H1 (cell line): ENCODE measurements around the gene ARHGAP15. TPM values are rescaled to one million over a fixed set of nuclear protein-coding genes. Genes with fewer than 3 reads are reported as not detected.

Experiments
- CTCF ChIA-PET: fragments of 300-600 bp; sonication (Branson Sonifier 250); formaldehyde crosslinking; loops from one replicate; lab custom pipeline; 2021; ENCODE audit not compliant: partially characterized antibody; lab: Charles Lee
- POLR2A ChIA-PET: fragments of 300-600 bp; sonication (Branson Sonifier 250); formaldehyde crosslinking; loops from one replicate; lab custom pipeline; 2021; ENCODE audit warnings: inconsistent platforms; ENCODE audit not compliant: partially characterized antibody; lab: Charles Lee
- DNase-seq, 2 experiments: peaks; one replicate each; pipeline versions ENCODE4 v3.0.0 to v3.0.0-alpha.2; 2010 to 2022; ENCODE audit warnings: low spot score in 2 of 2, low read depth in 1 of 2, mixed read lengths in 1 of 2
- FAIRE-seq: peaks from 2 replicates; lab custom pipeline; 2011; peaks lifted over from hg19 to GRCh38; lab: Jason Lieb, UNC
- H2AFZ ChIP-seq: 2 replicates; pipeline ENCODE4 v1.8.1; 2012; ENCODE audit warnings: low read length, inconsistent platforms
- H2AK5ac ChIP-seq: 2 replicates; pipeline ENCODE4 v1.6.1; 2013; ENCODE audit warnings: low read depth, low read length
- H2BK120ac ChIP-seq: replicated peaks from 2 replicates; pipeline ENCODE3; 2013; ENCODE audit warnings: low read depth, low read length, inconsistent platforms
- H2BK12ac ChIP-seq: 2 replicates; pipeline ENCODE4 v1.6.1; 2013; ENCODE audit warnings: low read depth, low read length
- H2BK15ac ChIP-seq: 2 replicates; pipeline ENCODE4 v1.6.1; 2013; ENCODE audit warnings: low read length
- H2BK20ac ChIP-seq: 2 replicates; pipeline ENCODE4 v1.6.1; 2013; ENCODE audit warnings: low read length
- H2BK5ac ChIP-seq: 2 replicates; pipeline ENCODE4 v1.6.1; 2013; ENCODE audit warnings: low read depth, low read length
- H3K14ac ChIP-seq: 2 replicates; pipeline ENCODE4 v1.6.1; 2013; ENCODE audit warnings: inconsistent platforms; ENCODE audit not compliant: insufficient read length
- H3K18ac ChIP-seq: 2 replicates; pipeline ENCODE4 v1.6.1; 2013; ENCODE audit warnings: low read length; ENCODE audit errors: extremely low read depth
- H3K23ac ChIP-seq: 2 replicates; pipeline ENCODE4 v1.6.1; 2013; ENCODE audit warnings: inconsistent platforms; ENCODE audit not compliant: insufficient read length
- H3K23me2 ChIP-seq: 2 replicates; pipeline ENCODE4 v1.6.1; 2013; ENCODE audit warnings: low read depth, low read length
- H3K27ac ChIP-seq: 2 replicates; pipeline ENCODE4 v1.6.1; 2011; ENCODE audit warnings: low read depth, low read length, inconsistent platforms
- H3K27me3 ChIP-seq, 4 experiments: replicated peaks in 1 of 4; 1 replicate in 1 of 4; 2 replicates in 3 of 4; pipeline versions ENCODE4 v1.6.1 to v1.8.1; 2011 to 2013; ENCODE audit warnings: low read length in 3 of 4, mild to moderate bottlenecking in 3 of 4, inconsistent platforms in 2 of 4, mixed read lengths in 2 of 4, moderate library complexity in 1 of 4; ENCODE audit not compliant: control insufficient read depth in 3 of 4, insufficient read depth in 3 of 4; ENCODE audit errors: extremely low read depth in 1 of 4
- H3K36me3 ChIP-seq, 4 experiments: 2 replicates each; pipeline versions ENCODE4 v1.6.1 to v1.8.1; 2011 to 2013; ENCODE audit warnings: mild to moderate bottlenecking in 4 of 4, low read length in 3 of 4, moderate library complexity in 2 of 4, control low read depth in 1 of 4, inconsistent platforms in 1 of 4; ENCODE audit not compliant: insufficient read depth in 4 of 4, control insufficient read depth in 2 of 4
- H3K4ac ChIP-seq: replicated peaks from 2 replicates; pipeline ENCODE3; 2013; ENCODE audit warnings: low read length, low read depth, mixed read lengths, inconsistent platforms; ENCODE audit not compliant: insufficient read length
- H3K4me1 ChIP-seq, 4 experiments: replicated peaks in 1 of 4; 1 replicate in 1 of 4; 2 replicates in 3 of 4; pipeline versions ENCODE4 v1.6.1 to v1.8.1; 2011 to 2013; ENCODE audit warnings: low read length in 3 of 4, inconsistent platforms in 2 of 4, mixed read lengths in 1 of 4; ENCODE audit not compliant: insufficient read depth in 4 of 4, control insufficient read depth in 3 of 4
- H3K4me2 ChIP-seq, 2 experiments: 2 replicates each; pipeline versions ENCODE4 v1.6.1 to v1.8.1; 2011 to 2013; ENCODE audit warnings: low read depth in 2 of 2, low read length in 2 of 2, control low read depth in 1 of 2, inconsistent platforms in 1 of 2, mild to moderate bottlenecking in 1 of 2; ENCODE audit not compliant: insufficient read depth in 1 of 2
- H3K4me3 ChIP-seq, 4 experiments: fragments of 200-600, 300-600 bp in 1 of 4; sonication (generic), shearing (Covaris generic), sonication (Bioruptor Twin) in 1 of 4; 2 replicates each; pipeline versions ENCODE4 v1.5.1 to v1.8.1; 2011 to 2016; ENCODE audit warnings: low read length in 4 of 4, low read depth in 3 of 4, control low read depth in 2 of 4, inconsistent platforms in 2 of 4, mild to moderate bottlenecking in 2 of 4, mixed read lengths in 1 of 4, moderate library complexity in 1 of 4; ENCODE audit not compliant: insufficient read depth in 2 of 4; ENCODE audit errors: extremely low read depth in 1 of 4
- H3K56ac ChIP-seq: replicated peaks from 2 replicates; pipeline ENCODE3; 2013; ENCODE audit warnings: low read depth, mild to moderate bottlenecking, mixed read lengths, low read length, inconsistent platforms; ENCODE audit not compliant: insufficient read length
- H3K79me1 ChIP-seq: 2 replicates; pipeline ENCODE4 v1.6.1; 2013; ENCODE audit warnings: low read depth, low read length, control low read depth
- H3K79me2 ChIP-seq, 2 experiments: 2 replicates each; pipeline versions ENCODE4 v1.6.1 to v1.8.1; 2012 to 2013; ENCODE audit warnings: low read length in 2 of 2, mild to moderate bottlenecking in 2 of 2, inconsistent platforms in 1 of 2; ENCODE audit not compliant: insufficient read depth in 2 of 2, control insufficient read depth in 1 of 2
- H3K9ac ChIP-seq, 4 experiments: replicated peaks in 1 of 4; 1 replicate in 1 of 4; 2 replicates in 3 of 4; pipeline versions ENCODE4 v1.6.1 to v1.8.1; 2011 to 2013; ENCODE audit warnings: low read depth in 3 of 4, low read length in 3 of 4, control low read depth in 2 of 4, mild to moderate bottlenecking in 2 of 4, moderate library complexity in 2 of 4, inconsistent platforms in 1 of 4; ENCODE audit errors: extremely low read depth in 1 of 4
- H3K9me3 ChIP-seq, 2 experiments: 2 replicates each; pipeline versions ENCODE4 v1.6.1 to v1.8.1; 2012 to 2013; ENCODE audit warnings: mild to moderate bottlenecking in 2 of 2, moderate library complexity in 2 of 2, control low read depth in 1 of 2, inconsistent platforms in 1 of 2, low read depth in 1 of 2, low read length in 1 of 2, mixed read lengths in 1 of 2; ENCODE audit not compliant: insufficient read depth in 2 of 2
- H4K20me1 ChIP-seq, 2 experiments: replicated peaks in 1 of 2; 2 replicates each; pipeline versions ENCODE3 to v1.8.1; 2011 to 2013; ENCODE audit warnings: inconsistent platforms in 2 of 2, low read length in 2 of 2, mild to moderate bottlenecking in 1 of 2; ENCODE audit not compliant: insufficient read depth in 2 of 2, control insufficient read depth in 1 of 2
- H4K5ac ChIP-seq: 2 replicates; pipeline ENCODE4 v1.6.1; 2013; ENCODE audit warnings: low read length, low read depth, mixed read lengths, inconsistent platforms; ENCODE audit not compliant: insufficient read length
- H4K8ac ChIP-seq: 2 replicates; pipeline ENCODE4 v1.8.0; 2013; ENCODE audit warnings: mild to moderate bottlenecking, moderate library complexity, low read length, inconsistent platforms; ENCODE audit not compliant: insufficient read depth; ENCODE audit errors: extremely low read depth
- H4K91ac ChIP-seq: replicated peaks from 2 replicates; pipeline ENCODE3; 2013; ENCODE audit warnings: low read length, mixed read lengths, inconsistent platforms; ENCODE audit not compliant: insufficient read length
- CHD1 ChIP-seq: IDR thresholded peaks from 2 replicates; pipeline ENCODE4 v1.6.1; 2012; ENCODE audit warnings: low read depth, low read length, improper control_type of control experiment
- KDM5A ChIP-seq: fragments of 200-600 bp; IDR thresholded peaks from 2 replicates; pipeline ENCODE4 v1.7.1; 2012; ENCODE audit warnings: mild to moderate bottlenecking, low read length, inconsistent platforms, mixed read lengths
- TBP ChIP-seq: IDR thresholded peaks from 2 replicates; pipeline ENCODE4 v1.6.1; 2011; ENCODE audit warnings: low read depth, low read length, improper control_type of control experiment
- WGBS, 2 experiments: shearing (Covaris generic) in 1 of 2; methylation state at CpG; one replicate each; pipeline versions ENCODE4 v1.1.6 to v1.1.7; 2013 to 2015; ENCODE audit warnings: low lambda C conversion rate in 2 of 2, mixed read lengths in 2 of 2, inconsistent platforms in 1 of 2, low coverage in 1 of 2, missing lambda C conversion rate in 1 of 2; ENCODE audit not compliant: insufficient replicate concordance in 2 of 2, insufficient coverage in 1 of 2, insufficient read length in 1 of 2; ENCODE audit errors: extremely low coverage in 1 of 2, missing lambda C conversion rate in 1 of 2; 5-methylcytosine and 5-hydroxymethylcytosine counted together
- polyA plus RNA-seq, 7 experiments: library from polyadenylated mRNA; depleted of rRNA in 3 of 7; stranded (reverse) in 5 of 7; unstranded in 2 of 7; fragments of >200 nt in 5 of 7; fragments of 200-250 nt in 2 of 7; gene quantifications; 1 replicate in 5 of 7; 2 replicates in 1 of 7; 4 replicates in 1 of 7; pipeline versions ENCODE4 v1.2.1 to v1.2.3, GENCODE V29; 2011 to 2013; ENCODE audit warnings: missing spikeins in 2 of 7, mixed read lengths in 2 of 7
- total RNA-seq: library from RNA; stranded (reverse); fragmentation: NEBNext Ultra II Directional; extraction: Animal tissue kit (Norgen Biotek cat#: 25700); gene quantifications from 2 replicates; pipeline ENCODE4 v1.2.1, GENCODE V29; 2021

The ARHGAP15 gene
- total and polyA plus RNA-seq, 2 of the 8 experiments (the other 6 are each of a cell fraction or from before 2014, with no cell fraction given) = not detected

GRCh38 chr2:143645921-143646645 lies 516.9 kb downstream of the ARHGAP15 start:
- 89% methylated on average over 5 of the region's 5 CpGs; no CpG with 5 or more reads in 1 of the 2 experiments for WGBS, 2 experiments
- Histone ChIP-seq H3K4me2 (no peak overlapping the region), H3K4me3 (no peak overlapping the region), H3K27ac (no peak overlapping the region), H4K8ac (no peak overlapping the region), H2BK12ac (no peak overlapping the region), H3K4me1 (no peaks in the 10 kb centered on the region), H3K79me1 (no peaks in the 10 kb centered on the region), H3K36me3 (no peaks in the 10 kb centered on the region), H3K4ac (no peak overlapping the region), H3K9ac (no peak overlapping the region), H3K18ac (no peak overlapping the region), H3K56ac (no peak overlapping the region), H3K14ac (no peak overlapping the region), H4K5ac (no peak overlapping the region), H2BK5ac (no peak overlapping the region), H2AK5ac (no peak overlapping the region), H3K27me3 (0 out of 7 replicates have a peak, but pooled peaks cover 0 to 4% (median 0%) of the 10 kb centered on the region in 4 experiments), H4K91ac (no peak overlapping the region), H4K20me1 (no peaks in the 10 kb centered on the region), H2BK15ac (no peak overlapping the region), H3K23ac (no peak overlapping the region), H2BK20ac (no peak overlapping the region), H2AFZ (no peak overlapping the region), H3K79me2 (no peaks in the 10 kb centered on the region), H3K23me2 (no peaks in the 10 kb centered on the region), H2BK120ac (no peak overlapping the region), H3K9me3 (no peaks in the 10 kb centered on the region)
- CTCF ChIA-PET = interaction anchor here (1.1 kb wide), 1 partner anchor 159 kb away, joined by 3 read pairs; no protein-coding TSS in a partner anchor
- POLR2A ChIA-PET = no interaction called here
- no peak for TF ChIP-seq CHD1
- no peak for TF ChIP-seq TBP
- no peak for TF ChIP-seq KDM5A
- DNase-seq (no peak), FAIRE-seq (no peak)
